ENCODE measurements around the gene ELK1.

Gene ELK1

GRCh38 chrX:47587906-47588735 is 62.2 kb downstream of the ELK1 start:
- H3K4me3 ChIP-seq (replicated peaks; ENCODE audit: low read depth, low read length) = no peak overlapping the region
- DNase-seq (ENCODE audit: extremely low read depth, low read depth) = no peak
- TF ChIP-seq CTCF (IDR thresholded peaks at IDR 0.05; ENCODE audit: low read depth, low read length, missing control alignments) = no peak

- H3K4me3 ChIP-seq (replicated peaks; ENCODE audit: low read depth, low read length) = no peak overlapping the region
- no peak for DNase-seq (ENCODE audit: extremely low read depth, low read depth)
- TF ChIP-seq CTCF (IDR thresholded peaks at IDR 0.05; ENCODE audit: low read depth, low read length, missing control alignments) = no peak
Observed at GRCh38 chrX:47587091-47587891, 63.1 kb downstream of the ELK1 start.

GRCh38 chrX:47586043-47586787 is 64.1 kb downstream of the ELK1 start:
- H3K4me3 ChIP-seq (replicated peaks; ENCODE audit: low read depth, low read length) = no peak overlapping the region
- DNase-seq (ENCODE audit: extremely low read depth, low read depth) = no peak
- TF ChIP-seq CTCF (IDR thresholded peaks at IDR 0.05; ENCODE audit: low read depth, low read length, missing control alignments) = no peak

All from HFF-Myc (cell line).